Measurements from ENCODE around the gene TMEM171.

DNA sequence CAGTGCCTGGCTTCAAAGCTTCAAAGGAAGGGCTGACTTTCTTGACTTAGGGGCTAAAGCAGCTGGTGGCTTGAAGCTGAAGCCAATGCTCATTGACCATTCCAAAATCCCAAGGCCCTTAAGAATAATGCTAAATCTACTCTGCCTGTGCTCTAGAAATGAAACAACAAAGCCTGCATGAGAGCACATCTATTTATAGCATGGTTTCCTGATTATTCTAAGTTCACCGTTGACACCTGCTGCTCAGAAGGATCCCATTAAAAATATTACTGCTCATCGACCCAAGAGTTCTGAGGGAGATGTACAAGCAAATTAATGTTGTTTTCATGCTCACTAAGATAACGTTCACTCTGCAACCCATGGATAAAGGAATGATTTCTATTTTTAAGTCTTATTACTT is 59.4 kb downstream of the TMEM171 start:
- no peak for TF ChIP-seq EZH2 (IDR thresholded peaks at IDR 0.05; ENCODE audit: borderline replicate concordance, low read depth, low read length, severe bottlenecking)
- TF ChIP-seq, protein P1, sequence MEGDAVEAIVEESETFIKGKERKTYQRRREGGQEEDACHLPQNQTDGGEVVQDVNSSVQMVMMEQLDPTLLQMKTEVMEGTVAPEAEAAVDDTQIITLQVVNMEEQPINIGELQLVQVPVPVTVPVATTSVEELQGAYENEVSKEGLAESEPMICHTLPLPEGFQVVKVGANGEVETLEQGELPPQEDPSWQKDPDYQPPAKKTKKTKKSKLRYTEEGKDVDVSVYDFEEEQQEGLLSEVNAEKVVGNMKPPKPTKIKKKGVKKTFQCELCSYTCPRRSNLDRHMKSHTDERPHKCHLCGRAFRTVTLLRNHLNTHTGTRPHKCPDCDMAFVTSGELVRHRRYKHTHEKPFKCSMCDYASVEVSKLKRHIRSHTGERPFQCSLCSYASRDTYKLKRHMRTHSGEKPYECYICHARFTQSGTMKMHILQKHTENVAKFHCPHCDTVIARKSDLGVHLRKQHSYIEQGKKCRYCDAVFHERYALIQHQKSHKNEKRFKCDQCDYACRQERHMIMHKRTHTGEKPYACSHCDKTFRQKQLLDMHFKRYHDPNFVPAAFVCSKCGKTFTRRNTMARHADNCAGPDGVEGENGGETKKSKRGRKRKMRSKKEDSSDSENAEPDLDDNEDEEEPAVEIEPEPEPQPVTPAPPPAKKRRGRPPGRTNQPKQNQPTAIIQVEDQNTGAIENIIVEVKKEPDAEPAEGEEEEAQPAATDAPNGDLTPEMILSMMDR (IDR thresholded peaks at IDR 0.05; ENCODE audit: borderline replicate concordance, extremely low read depth, low read length, poor library complexity, severe bottlenecking), result no peak
